Spleen (tissue), 11 donors: ENCODE data around the gene BARHL1. TPM values are rescaled to one million over a fixed set of nuclear protein-coding genes. Genes with fewer than 3 reads are reported as not detected.

ENCODE experiments used
- DNase-seq: peaks from one replicate; pipeline ENCODE4 v3.0.0-alpha.2; 2020
- H3K27ac ChIP-seq, 8 donors: fragments of 200-600 bp; sonication (generic) in 7 of 8; 1 replicate in 4 of 8; 2 replicates in 4 of 8; pipeline versions ENCODE4 v1.5.0 to v1.8.0; 2016 to 2021; ENCODE audit warnings: inconsistent platforms in 4 of 8, mild to moderate bottlenecking in 4 of 8, moderate library complexity in 1 of 8
- H3K27me3 ChIP-seq, 7 donors: fragments of 200-600 bp; sonication (generic) in 6 of 7; replicated peaks in 1 of 7; 1 replicate in 4 of 7; 2 replicates in 3 of 7; pipeline versions ENCODE4 v1.5.0 to v1.8.0; 2016 to 2021; ENCODE audit warnings: inconsistent platforms in 3 of 7, mild to moderate bottlenecking in 1 of 7
- H3K36me3 ChIP-seq, 6 donors: fragments of 200-600 bp; sonication (generic) in 5 of 6; 1 replicate in 4 of 6; 2 replicates in 2 of 6; pipeline versions ENCODE4 v1.5.0 to v1.8.0; 2016 to 2021; ENCODE audit warnings: inconsistent platforms in 2 of 6
- H3K4me1 ChIP-seq, 6 donors: fragments of 200-600 bp; sonication (generic) in 5 of 6; 1 replicate in 3 of 6; 2 replicates in 3 of 6; pipeline versions ENCODE4 v1.5.0 to v1.8.0; 2016 to 2021; ENCODE audit warnings: inconsistent platforms in 3 of 6
- H3K4me3 ChIP-seq, 8 donors: fragments of 200-600 bp; sonication (generic) in 7 of 8; 1 replicate in 4 of 8; 2 replicates in 4 of 8; pipeline versions ENCODE4 v1.5.0 to v1.8.0; 2016 to 2021; ENCODE audit warnings: inconsistent platforms in 4 of 8, mild to moderate bottlenecking in 4 of 8, moderate library complexity in 2 of 8
- H3K9me3 ChIP-seq, 8 donors: fragments of 200-600 bp; sonication (generic) in 7 of 8; 1 replicate in 4 of 8; 2 replicates in 4 of 8; pipeline versions ENCODE4 v1.5.0 to v1.8.0; 2016 to 2021; ENCODE audit warnings: inconsistent platforms in 4 of 8
- POLR2A ChIP-seq, 3 donors: fragments of 450-650 bp; IDR thresholded peaks; one replicate each; pipeline ENCODE4 v1.5.1; 2017; ENCODE audit warnings: antibody characterized with exemption in 3 of 3, mild to moderate bottlenecking in 1 of 3
- POLR2AphosphoS5 ChIP-seq, 3 donors: sonication (generic); formaldehyde crosslinking; IDR thresholded peaks; one replicate each; pipeline ENCODE4 v1.5.1; 2017; ENCODE audit warnings: antibody characterized with exemption in 3 of 3
- WGBS, 5 donors: extraction: QIAGEN DNeasy Blood & Tissue Kit in 3 of 5; methylation state at CpG; one replicate each; pipeline versions ENCODE4 v1.1.5 to v1.1.7; 2013 to 2018; 5-methylcytosine and 5-hydroxymethylcytosine counted together
- intact Hi-C: fragments of 100-400 bp; cut with DNase I; formaldehyde crosslinking; loops from one replicate; pipeline ENCODE4 v1.15.0; 2023; ENCODE audit warnings: low total_unique reads
- polyA plus RNA-seq, 3 donors: library from polyadenylated mRNA; stranded (reverse); fragments of 200-250 nt; gene quantifications; one replicate each; pipeline ENCODE4 v1.2.1, GENCODE V29; 2013
- total RNA-seq, 7 donors: library from RNA; depleted of rRNA in 3 of 7; stranded (reverse); fragments of >200 nt in 3 of 7; fragmentation: NEBNext Ultra II Directional in 4 of 7; extraction: Animal tissue kit (Norgen Biotek cat#: 25700) in 4 of 7; gene quantifications; one replicate each; pipeline versions ENCODE4 v1.1.0 to v1.2.1, GENCODE V29; 2016 to 2021
- TF ChIP-seq, protein P1 (sequence below), 11 experiments: fragments of 200-600 bp in 7 of 11; fragments of 450-650 bp in 4 of 11; sonication (generic) in 4 of 11; IDR thresholded peaks in 8 of 11; conservative IDR thresholded peaks in 3 of 11; 1 replicate in 7 of 11; 2 replicates in 4 of 11; pipeline versions ENCODE4 v1.4.0 to v1.8.0; 2016 to 2021; ENCODE audit warnings: antibody characterized with exemption in 11 of 11, inconsistent platforms in 4 of 11, mild to moderate bottlenecking in 1 of 11
- donor health status: healthy with polysubstance abuse.
- donor health status: DM: no; HTN: no; CAD: no; lungs with moderate emphysema.
- donor health status: DM: no; HTN: no; CAD: no.
- donor health status: Bipolar disorder and iron deficiency.
- donor health status: healthy.
- donor health status: DM: no; HTN: no; CAD: no.
- donor health status: DM: yes; HTN: yes; CAD: no.

The BARHL1 gene
- total and polyA plus RNA-seq, 10 donors = not detected

DNA sequence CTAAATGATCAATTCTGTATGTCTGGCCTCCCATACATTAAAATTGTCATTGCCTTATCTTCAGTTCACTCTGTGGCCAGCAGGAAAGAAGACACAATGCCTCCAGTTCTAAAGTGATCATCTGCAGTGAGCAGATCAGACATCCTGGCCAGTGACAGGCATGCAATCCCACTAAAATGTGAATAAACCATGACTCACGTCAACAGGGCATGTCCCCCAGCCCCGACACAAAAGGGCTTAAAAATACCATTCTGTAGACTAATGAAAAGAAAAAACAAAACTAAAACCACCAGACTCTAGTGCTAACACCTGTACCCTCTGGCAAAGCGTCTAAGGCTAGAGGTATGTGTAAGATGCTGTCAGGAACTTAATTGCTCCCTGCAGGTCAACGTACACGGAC lies 48.9 kb downstream of the BARHL1 start:
- 89 to 98% (median 96%) methylated on average over 5 of the region's 5 CpGs for WGBS, 5 donors
- no peaks in the 10 kb centered on the region for H3K4me1 ChIP-seq
- no peaks in the 10 kb centered on the region for H3K27me3 ChIP-seq
- intact Hi-C loops = no loop called here
- peaks cover 3 to 77% (median 43%) of the 10 kb centered on the region in 6 donors for H3K36me3 ChIP-seq
- H3K27ac ChIP-seq = no peak overlapping the region
- TF ChIP-seq, protein P1, sequence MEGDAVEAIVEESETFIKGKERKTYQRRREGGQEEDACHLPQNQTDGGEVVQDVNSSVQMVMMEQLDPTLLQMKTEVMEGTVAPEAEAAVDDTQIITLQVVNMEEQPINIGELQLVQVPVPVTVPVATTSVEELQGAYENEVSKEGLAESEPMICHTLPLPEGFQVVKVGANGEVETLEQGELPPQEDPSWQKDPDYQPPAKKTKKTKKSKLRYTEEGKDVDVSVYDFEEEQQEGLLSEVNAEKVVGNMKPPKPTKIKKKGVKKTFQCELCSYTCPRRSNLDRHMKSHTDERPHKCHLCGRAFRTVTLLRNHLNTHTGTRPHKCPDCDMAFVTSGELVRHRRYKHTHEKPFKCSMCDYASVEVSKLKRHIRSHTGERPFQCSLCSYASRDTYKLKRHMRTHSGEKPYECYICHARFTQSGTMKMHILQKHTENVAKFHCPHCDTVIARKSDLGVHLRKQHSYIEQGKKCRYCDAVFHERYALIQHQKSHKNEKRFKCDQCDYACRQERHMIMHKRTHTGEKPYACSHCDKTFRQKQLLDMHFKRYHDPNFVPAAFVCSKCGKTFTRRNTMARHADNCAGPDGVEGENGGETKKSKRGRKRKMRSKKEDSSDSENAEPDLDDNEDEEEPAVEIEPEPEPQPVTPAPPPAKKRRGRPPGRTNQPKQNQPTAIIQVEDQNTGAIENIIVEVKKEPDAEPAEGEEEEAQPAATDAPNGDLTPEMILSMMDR (IDR thresholded peaks at IDR 0.05 in 8 of 11, conservative IDR thresholded peaks at IDR 0.05 in 3 of 11) = no peak
- TF ChIP-seq POLR2A (IDR thresholded peaks at IDR 0.05) = no peak
- TF ChIP-seq POLR2AphosphoS5 (IDR thresholded peaks at IDR 0.05) = no peak
- no peak for DNase-seq
- no peaks in the 10 kb centered on the region for H3K9me3 ChIP-seq
- no peak overlapping the region for H3K4me3 ChIP-seq

DNA sequence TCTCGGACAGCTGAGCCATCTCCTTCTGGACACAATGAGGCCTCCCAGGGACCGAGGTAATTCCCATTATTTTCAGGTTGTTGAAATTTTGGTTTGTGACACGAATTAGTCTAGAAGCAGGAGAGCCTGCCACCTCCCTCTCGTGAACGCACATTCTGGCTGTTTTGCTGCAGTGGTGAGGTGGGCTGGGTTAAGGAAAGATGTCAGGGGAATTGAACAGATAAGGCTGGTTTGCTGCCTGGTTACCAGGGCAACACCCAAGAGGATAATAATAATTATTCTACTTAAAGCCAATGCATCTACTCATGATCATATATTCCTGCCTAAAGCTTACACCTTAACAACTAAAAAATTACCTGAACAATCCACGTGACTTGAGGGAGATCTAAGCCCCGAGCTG lies 49.3 kb downstream of the BARHL1 start:
- DNase-seq = no peak
- no peak for TF ChIP-seq POLR2AphosphoS5 (IDR thresholded peaks at IDR 0.05)
- TF ChIP-seq POLR2A (IDR thresholded peaks at IDR 0.05) = no peak
- TF ChIP-seq, protein P1 (IDR thresholded peaks at IDR 0.05 in 8 of 11, conservative IDR thresholded peaks at IDR 0.05 in 3 of 11) = no peak
- Histone ChIP-seq H3K4me1 (no peaks in the 10 kb centered on the region), H3K27me3 (no peaks in the 10 kb centered on the region), H3K9me3 (no peaks in the 10 kb centered on the region), H3K4me3 (no peak overlapping the region), H3K27ac (no peak overlapping the region), H3K36me3 (peaks cover 3 to 77% (median 41%) of the 10 kb centered on the region in 6 donors)
- intact Hi-C loops = no loop called here
- 93 to 97% (median 96%) methylated on average over 7 of the region's 7 CpGs for WGBS, 5 donors

DNA sequence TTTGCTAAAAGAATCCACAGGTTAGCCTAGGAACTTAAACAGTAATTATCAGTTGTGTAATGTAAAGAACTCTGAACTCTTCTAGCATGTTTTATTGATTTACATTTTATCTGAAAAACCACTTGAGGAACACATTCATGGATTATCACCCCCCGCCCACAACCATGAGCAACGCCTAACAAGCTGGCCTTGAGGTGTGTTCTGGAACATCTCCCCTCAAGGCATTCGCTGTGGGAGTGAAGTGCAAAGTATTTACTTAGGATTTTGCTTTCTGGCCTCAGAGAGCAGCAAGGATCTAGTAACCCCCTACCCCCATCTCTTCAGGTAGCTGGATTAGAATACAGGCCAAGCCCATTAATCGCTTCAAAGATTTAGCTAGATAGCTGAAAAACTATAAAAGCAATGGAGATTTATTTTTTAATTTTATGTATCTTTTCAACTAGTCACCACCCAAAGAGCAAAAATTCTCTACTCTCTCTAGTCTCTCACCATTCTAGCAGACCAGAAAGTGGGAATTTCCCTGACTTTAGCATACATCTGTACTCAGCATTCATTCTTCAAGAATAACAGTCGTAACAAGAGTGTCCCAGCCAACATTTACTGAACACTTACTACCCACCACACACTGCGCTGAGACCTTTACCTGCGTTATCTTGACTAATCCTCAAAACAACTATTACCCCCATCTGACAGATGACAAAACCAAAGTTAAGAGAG lies 50.2 kb downstream of the BARHL1 start:
- Histone ChIP-seq H3K4me1 (no peaks in the 10 kb centered on the region), H3K4me3 (no peak overlapping the region), H3K27me3 (no peaks in the 10 kb centered on the region), H3K9me3 (no peaks in the 10 kb centered on the region), H3K36me3 (peaks cover 3 to 77% (median 45%) of the 10 kb centered on the region in 6 donors), H3K27ac (no peak overlapping the region)
- WGBS, 5 donors = 89 to 96% (median 92%) methylated on average over 7 of the region's 7 CpGs
- TF ChIP-seq, protein P1 (IDR thresholded peaks at IDR 0.05 in 8 of 11, conservative IDR thresholded peaks at IDR 0.05 in 3 of 11) = no peak
- TF ChIP-seq POLR2A (IDR thresholded peaks at IDR 0.05) (no peak), POLR2AphosphoS5 (IDR thresholded peaks at IDR 0.05) (no peak)
- no peak for DNase-seq
- intact Hi-C loops = no loop called here

DNA sequence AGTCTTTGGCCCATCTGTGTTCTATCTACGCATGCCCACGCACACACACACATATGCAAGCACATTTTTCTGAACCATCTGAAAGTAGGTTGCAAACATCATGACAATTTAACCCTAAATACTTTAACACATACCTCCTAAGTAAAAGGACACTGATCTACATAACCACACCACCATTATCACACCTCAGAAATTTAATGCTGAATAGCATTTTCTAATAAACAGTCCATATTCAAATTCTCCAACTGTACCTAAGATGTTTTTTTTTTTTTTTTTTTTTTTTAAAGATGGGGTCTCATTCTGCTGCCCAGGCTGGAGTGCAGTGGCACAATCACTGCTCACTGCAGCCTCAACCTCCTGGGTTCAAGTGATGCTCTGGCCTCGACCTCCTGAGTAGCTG lies 51.9 kb downstream of the BARHL1 start:
- no peak for DNase-seq
- H3K27ac ChIP-seq = no peak overlapping the region
- H3K4me3 ChIP-seq = no peak overlapping the region
- 90 to 98% (median 97%) methylated on average over 3 of the region's 3 CpGs for WGBS, 5 donors
- peaks cover 2 to 77% (median 50%) of the 10 kb centered on the region in 6 donors for H3K36me3 ChIP-seq
- intact Hi-C loops = no loop called here
- H3K4me1 ChIP-seq = no peaks in the 10 kb centered on the region
- H3K27me3 ChIP-seq = no peaks in the 10 kb centered on the region
- TF ChIP-seq POLR2A (IDR thresholded peaks at IDR 0.05) (no peak), POLR2AphosphoS5 (IDR thresholded peaks at IDR 0.05) (no peak)
- TF ChIP-seq, protein P1 (IDR thresholded peaks at IDR 0.05 in 8 of 11, conservative IDR thresholded peaks at IDR 0.05 in 3 of 11) = no peak
- no peaks in the 10 kb centered on the region for H3K9me3 ChIP-seq
